NCI-H2227 (cell line): Measurements from ENCODE around the gene ELN.

ENCODE experiments used
- DNase-seq: peaks from one replicate; lab custom pipeline; 2025; ENCODE audit not compliant: unreplicated experiment; lab: John Stamatoyannopoulos, UW

The ELN gene

GRCh38 chr7:74059681-74060588, 32.0 kb downstream of the ELN start:
- no peak for DNase-seq

- peak; percentile 53 for DNase-seq
Observed at GRCh38 chr7:74061840-74062539, 34.0 kb downstream of the ELN start.

GRCh38 chr7:74063223-74063641, 35.3 kb downstream of the ELN start:
- no peak for DNase-seq

GRCh38 chr7:74063646-74064045, 35.7 kb downstream of the ELN start:
- no peak for DNase-seq

- no peak for DNase-seq
Observed at GRCh38 chr7:74064696-74065095, 36.7 kb downstream of the ELN start.

GRCh38 chr7:74066626-74067025, 38.7 kb downstream of the ELN start:
- no peak for DNase-seq

- no peak for DNase-seq
Observed at GRCh38 chr7:74068378-74069085, 40.6 kb downstream of the ELN start.

GRCh38 chr7:74069086-74069541, 41.1 kb downstream of the ELN start:
- DNase-seq = no peak

- DNase-seq = no peak
Observed at GRCh38 chr7:74069790-74070618, 42.0 kb downstream of the ELN start.

- no peak for DNase-seq
Observed at GRCh38 chr7:74070619-74070921, 42.6 kb downstream of the ELN start.

- DNase-seq = no peak
Observed at GRCh38 chr7:74071121-74071520, 43.1 kb downstream of the ELN start.

GRCh38 chr7:74074770-74075169, 46.8 kb downstream of the ELN start:
- DNase-seq = no peak

- no peak for DNase-seq
Observed at GRCh38 chr7:74078461-74078860, 50.5 kb downstream of the ELN start.

GRCh38 chr7:74082770-74083116, 54.8 kb downstream of the ELN start:
- no peak for DNase-seq

GRCh38 chr7:74083117-74083876, 55.3 kb downstream of the ELN start, which contains the start of gene LIMK1:
Gene LIMK1 (plus strand): TSS chr7:74083804. CDS start chr7:74083991, 187 bp downstream.
- peak; percentile 90 for DNase-seq

GRCh38 chr7:74083928-74084721, 56.2 kb downstream of the ELN start:
- peak; percentile 73 for DNase-seq

- no peak for DNase-seq
Observed at GRCh38 chr7:74084722-74085578, 57.0 kb downstream of the ELN start.

GRCh38 chr7:74087791-74088453, 59.9 kb downstream of the ELN start:
- DNase-seq = no peak
